Pons (tissue), 1 donor: ENCODE results near the gene SNX7.

Experiments used
- DNase-seq: peaks from one replicate; pipeline ENCODE4 v3.0.0-alpha.2; 2016; ENCODE audit warnings: low spot score

Gene SNX7

DNA sequence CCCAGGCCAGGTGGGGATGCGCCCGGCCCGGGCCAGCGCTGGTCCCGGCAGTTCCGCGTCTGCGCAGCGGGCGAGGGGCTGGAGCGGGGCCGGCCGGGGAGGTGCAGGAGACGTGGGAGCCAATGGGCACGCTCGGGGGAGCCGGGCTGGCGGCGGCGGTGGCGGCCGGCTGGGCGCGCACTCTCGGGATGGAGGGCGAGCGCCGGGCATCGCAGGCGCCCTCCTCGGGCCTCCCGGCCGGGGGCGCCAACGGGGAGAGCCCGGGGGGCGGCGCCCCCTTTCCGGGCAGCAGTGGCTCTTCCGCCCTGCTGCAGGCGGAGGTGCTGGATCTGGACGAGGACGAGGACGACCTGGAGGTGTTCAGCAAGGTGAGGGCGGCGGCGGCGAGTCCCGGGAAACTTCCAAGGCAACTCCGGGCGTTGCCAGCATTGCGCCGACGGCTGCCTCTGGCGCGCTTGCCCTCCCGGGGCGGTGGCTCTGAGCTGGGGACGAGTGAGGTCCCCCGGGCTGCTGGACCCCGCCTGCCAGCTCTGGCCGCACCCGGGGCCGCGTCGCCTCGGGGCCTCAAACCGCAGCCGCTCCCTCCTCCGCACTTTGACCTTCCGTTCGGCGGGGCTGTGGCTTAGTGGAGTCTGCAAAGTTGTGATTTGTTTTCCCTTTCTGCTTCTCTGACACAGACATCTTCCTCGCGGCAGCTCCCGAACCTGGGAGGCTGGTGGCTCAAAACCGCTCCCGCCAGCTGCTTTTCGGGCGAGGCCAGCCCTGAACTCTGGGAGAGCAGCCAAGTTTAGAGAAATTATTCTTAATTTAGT lies at the start of gene SNX7:
SNX7 (plus strand) TSS at position 178 of the 812 bp plus-strand sequence; CDS start at position 189, 11 bp downstream.
- DNase-seq: peak; percentile 50

DNA sequence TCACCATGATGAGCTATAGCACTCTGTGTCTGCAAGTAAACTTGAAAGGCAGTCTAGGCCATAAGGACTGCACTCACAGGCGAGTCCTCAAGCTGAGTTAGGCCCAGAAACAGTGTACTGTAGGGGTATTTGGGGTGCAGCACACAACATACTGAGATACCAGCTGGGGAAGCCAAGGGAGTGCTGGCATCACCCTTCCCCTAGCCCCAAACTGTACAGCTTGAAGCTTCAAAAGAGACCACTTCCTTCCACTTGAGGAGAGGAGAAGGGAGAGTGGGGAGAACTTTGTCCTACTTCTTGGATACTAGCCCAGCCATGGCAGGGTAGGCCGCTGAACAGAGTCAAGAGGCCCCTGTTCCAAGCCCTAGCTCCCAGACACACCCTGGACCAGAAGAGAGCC lies 24.2 kb upstream of the SNX7 start:
- no peak for DNase-seq

- no peak for DNase-seq
Observed at GRCh38 chr1:98638185-98638584, 23.3 kb upstream of the SNX7 start.

DNA sequence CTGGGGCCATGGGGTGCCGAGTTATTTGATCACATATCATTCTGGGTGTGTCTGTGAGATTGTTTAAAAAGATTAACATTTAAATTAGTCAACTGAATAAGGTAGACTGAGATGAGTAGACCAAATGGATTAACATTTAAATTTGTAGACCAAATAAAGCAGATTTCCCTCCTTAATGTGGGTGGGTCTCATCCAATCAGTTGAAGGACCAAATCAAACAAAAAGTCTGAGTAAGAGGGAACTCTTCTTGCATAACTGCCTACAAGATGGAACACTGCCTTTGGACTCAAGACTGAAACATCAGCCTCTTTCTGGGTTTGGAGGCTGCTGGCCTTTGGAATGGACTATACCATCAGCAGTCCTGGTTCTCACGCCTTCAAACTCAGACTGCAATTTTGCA lies 17.0 kb upstream of the SNX7 start:
- DNase-seq: no peak

GRCh38 chr1:98651116-98651632 lies 10.3 kb upstream of the SNX7 start:
- no peak for DNase-seq

GRCh38 chr1:98653123-98653522 lies 8.4 kb upstream of the SNX7 start:
- no peak for DNase-seq

GRCh38 chr1:98659879-98660278 lies 1.6 kb upstream of the SNX7 start:
- peak; percentile 13 for DNase-seq

DNA sequence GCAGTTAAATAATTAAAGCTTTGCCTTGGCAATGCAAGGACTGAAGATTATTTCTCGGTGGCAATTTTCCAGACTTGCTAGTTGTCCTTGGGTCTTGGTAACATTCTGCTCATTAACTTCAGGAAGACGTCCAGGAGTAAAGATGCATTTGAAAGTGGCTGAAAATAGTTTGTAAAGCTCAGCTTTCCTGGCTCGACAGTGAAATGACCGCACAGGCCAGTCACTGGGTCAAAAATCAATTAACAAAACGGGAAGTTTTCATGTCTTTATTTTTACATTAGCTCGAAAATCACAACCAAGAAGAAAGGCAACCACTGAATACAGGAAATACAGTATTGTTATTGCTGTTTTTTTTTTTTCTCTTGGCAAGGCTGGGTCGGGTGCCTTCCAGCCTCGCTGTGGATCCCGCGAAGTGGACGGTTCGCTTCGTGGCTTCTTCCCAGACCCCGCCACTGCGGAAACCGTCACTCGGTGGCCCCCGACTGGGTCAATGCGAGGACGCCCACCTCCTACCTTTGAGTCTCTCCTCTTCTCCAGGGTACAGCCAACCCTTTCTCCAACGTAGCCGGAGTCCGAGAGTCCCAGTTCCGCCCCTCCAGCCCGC lies 479 bp upstream of the SNX7 start:
- peak; percentile 31 for DNase-seq

GRCh38 chr1:98662356-98662670 lies 792 bp downstream of the SNX7 start:
- DNase-seq: peak; percentile 52

GRCh38 chr1:98668733-98669132 lies 7.2 kb downstream of the SNX7 start:
- DNase-seq: no peak

GRCh38 chr1:98669355-98670296 lies 8.1 kb downstream of the SNX7 start:
- DNase-seq: no peak

DNA sequence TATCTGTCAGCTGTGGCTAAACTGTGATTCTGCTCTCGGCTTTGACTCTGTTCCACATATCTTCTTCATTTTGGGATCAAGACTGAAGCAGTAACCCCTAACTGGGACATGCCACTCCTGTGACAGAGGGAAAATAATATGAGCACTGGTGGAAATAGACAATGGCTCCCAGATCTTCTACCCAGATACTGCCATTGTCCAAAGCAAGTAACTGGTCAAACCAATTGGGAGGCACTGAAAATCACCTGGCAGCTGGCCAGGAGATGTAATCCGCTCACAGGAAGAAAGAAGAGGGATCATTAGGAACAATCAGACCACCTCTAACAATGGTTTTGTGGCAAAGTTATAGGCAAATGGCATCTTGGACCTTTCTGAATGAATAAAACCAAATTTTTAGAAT lies 10.7 kb downstream of the SNX7 start:
- no peak for DNase-seq

- no peak for DNase-seq
Observed at GRCh38 chr1:98674075-98674781, 12.7 kb downstream of the SNX7 start.

- no peak for DNase-seq
Observed at GRCh38 chr1:98675282-98675681, 13.8 kb downstream of the SNX7 start.

DNA sequence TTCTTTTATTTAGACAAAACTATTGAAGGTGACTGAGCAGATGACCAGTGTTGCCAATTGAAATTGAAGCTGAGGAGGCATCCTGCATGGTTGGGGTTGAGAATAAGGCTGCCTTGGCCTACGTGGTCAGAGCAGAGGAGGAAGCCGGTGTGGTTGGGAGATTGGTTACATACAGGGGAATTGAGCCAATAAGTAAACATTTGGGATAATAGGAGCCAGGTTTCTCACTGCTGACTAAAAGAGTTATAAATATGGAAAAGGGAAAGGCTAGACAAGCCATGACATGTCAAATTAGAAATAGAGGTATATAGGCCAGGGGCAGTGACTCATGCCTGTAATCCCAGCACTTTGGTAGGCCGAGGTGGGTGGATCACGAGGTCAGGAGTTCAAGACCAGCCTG lies 15.8 kb downstream of the SNX7 start:
- no peak for DNase-seq

GRCh38 chr1:98681812-98682211 lies 20.3 kb downstream of the SNX7 start:
- no peak for DNase-seq

GRCh38 chr1:98688110-98688739 lies 26.7 kb downstream of the SNX7 start:
- no peak for DNase-seq

DNA sequence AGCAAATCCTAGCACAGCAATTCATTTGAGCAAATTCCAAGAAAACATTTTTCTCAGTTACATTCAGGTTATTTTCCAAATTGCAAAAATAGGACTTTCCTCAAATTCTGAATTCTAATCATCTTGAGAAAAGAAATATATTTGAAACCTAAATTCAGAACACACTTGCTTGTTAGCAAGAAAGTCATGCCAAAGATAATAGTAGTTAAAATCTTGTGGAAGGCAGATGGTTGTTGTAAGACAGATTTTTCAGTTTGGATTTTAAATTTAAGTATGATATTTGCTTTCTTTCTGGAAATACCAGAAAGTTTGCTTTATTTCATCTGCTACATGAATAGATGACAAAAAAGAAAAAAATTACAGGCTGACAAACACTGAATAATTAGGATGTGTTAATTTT lies 29.1 kb downstream of the SNX7 start:
- no peak for DNase-seq

GRCh38 chr1:98692482-98692881 lies 31.0 kb downstream of the SNX7 start:
- DNase-seq: no peak

GRCh38 chr1:98693385-98693784 lies 31.9 kb downstream of the SNX7 start:
- DNase-seq: no peak

DNA sequence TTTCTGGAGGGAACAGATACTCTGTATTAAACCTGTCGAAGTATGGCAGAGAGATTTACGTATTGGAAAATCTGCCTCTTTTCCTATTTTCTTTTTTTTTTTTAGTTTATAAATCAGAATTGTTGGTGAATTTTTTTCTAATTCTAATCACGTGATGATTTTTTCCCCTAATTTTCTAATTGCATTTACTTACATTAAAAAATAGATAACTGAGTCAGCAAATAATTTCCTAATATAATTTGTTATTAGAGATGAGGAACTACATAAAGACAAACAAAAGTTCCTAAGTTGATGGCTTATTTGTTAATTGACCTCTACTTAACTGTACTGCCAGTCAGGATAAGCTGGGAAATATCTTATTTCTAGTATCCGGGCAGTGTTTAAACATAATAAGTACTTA lies 34.6 kb downstream of the SNX7 start:
- no peak for DNase-seq
